Hepatocyte (in vitro differentiated cells): Measurements from ENCODE around the gene PLTP. TPM values are rescaled to one million over a fixed set of nuclear protein-coding genes. Genes with fewer than 3 reads are reported as not detected.

Experiments used
- DNase-seq: peaks from one replicate; pipeline ENCODE4 v3.0.0-alpha.2; 2016; ENCODE audit warnings: low spot score
- H2AFZ ChIP-seq: fragments of 200-600 bp; sonication (generic); 2 replicates; pipeline ENCODE4 v1.6.0; 2016; ENCODE audit warnings: antibody characterized with exemption, mild to moderate bottlenecking
- H3K27ac ChIP-seq: fragments of 200-600 bp; sonication (generic); 2 replicates; pipeline ENCODE4 v1.5.1; 2016; ENCODE audit warnings: mild to moderate bottlenecking
- H3K27me3 ChIP-seq: fragments of 200-600 bp; sonication (generic); 2 replicates; pipeline ENCODE4 v1.6.1; 2016
- H3K36me3 ChIP-seq: fragments of 200-600 bp; sonication (generic); replicated peaks from 2 replicates; pipeline ENCODE4 v1.5.1; 2016; ENCODE audit warnings: low read depth; ENCODE audit not compliant: insufficient read depth
- H3K4me1 ChIP-seq: fragments of 200-600 bp; sonication (generic); 2 replicates; pipeline ENCODE4 v1.5.1; 2016; ENCODE audit warnings: mild to moderate bottlenecking, moderate library complexity; ENCODE audit not compliant: insufficient read depth
- H3K4me2 ChIP-seq: fragments of 200-600 bp; sonication (generic); 2 replicates; pipeline ENCODE4 v1.6.0; 2016
- H3K4me3 ChIP-seq: fragments of 200-600 bp; sonication (generic); 2 replicates; pipeline ENCODE4 v1.5.1; 2016; ENCODE audit warnings: mild to moderate bottlenecking
- H3K79me2 ChIP-seq: fragments of 200-600 bp; sonication (generic); 2 replicates; pipeline ENCODE4 v1.6.0; 2017; ENCODE audit warnings: mild to moderate bottlenecking
- H3K9me2 ChIP-seq: fragments of 200-600 bp; sonication (generic); replicated peaks from 2 replicates; pipeline ENCODE4 v1.6.0; 2017; ENCODE audit warnings: mild to moderate bottlenecking; ENCODE audit not compliant: insufficient read depth
- H3K9me3 ChIP-seq: fragments of 200-600 bp; sonication (generic); 2 replicates; pipeline ENCODE4 v1.5.1; 2016; ENCODE audit warnings: low read depth, mild to moderate bottlenecking
- H4K20me1 ChIP-seq: fragments of 200-600 bp; sonication (generic); 2 replicates; pipeline ENCODE4 v1.6.0; 2016; ENCODE audit warnings: mild to moderate bottlenecking; ENCODE audit not compliant: insufficient read depth, poor library complexity, severe bottlenecking
- CTCF ChIP-seq: fragments of 200-600 bp; sonication (generic); IDR thresholded peaks from 2 replicates; pipeline ENCODE4 v1.5.1; 2016; ENCODE audit warnings: antibody characterized with exemption, mild to moderate bottlenecking; ENCODE audit not compliant: poor library complexity
- EZH2 ChIP-seq: fragments of 200-600 bp; sonication (generic); IDR thresholded peaks from 2 replicates; pipeline ENCODE4 v1.6.1; 2016; ENCODE audit warnings: antibody characterized with exemption, mild to moderate bottlenecking, borderline replicate concordance
- EZH2phosphoT487 ChIP-seq: fragments of 200-600 bp; sonication (generic); IDR thresholded peaks from one replicate; pipeline ENCODE4 v1.6.1; 2018; ENCODE audit warnings: antibody characterized with exemption, mild to moderate bottlenecking, low read depth, moderate library complexity; ENCODE audit not compliant: unreplicated experiment, severe bottlenecking
- WGBS: methylation state at CpG from one replicate; pipeline ENCODE4 v1.1.6; 2016; ENCODE audit warnings: low lambda C conversion rate; ENCODE audit errors: missing lambda C conversion rate; 5-methylcytosine and 5-hydroxymethylcytosine counted together
- polyA plus RNA-seq: library from polyadenylated mRNA; unstranded; fragments of >200 nt; fragmentation: Nextera tagmentation; extraction: Ambion mirVana; gene quantifications from 2 replicates; pipeline ENCODE4 v1.2.1, GENCODE V29; 2016
- total RNA-seq: library from RNA; depleted of rRNA; stranded (reverse); fragments of >200 nt; gene quantifications from 2 replicates; pipeline ENCODE4 v1.2.3, GENCODE V29; 2014

The PLTP gene
- total and polyA plus RNA-seq, 2 experiments from 2014 or later = 176 to 623 TPM

- no peaks in the 10 kb centered on the region for H4K20me1 ChIP-seq
- H3K27me3 ChIP-seq = no peaks in the 10 kb centered on the region
- H3K27ac ChIP-seq = no peak overlapping the region
- peaks cover 35% of the 10 kb centered on the region for H3K79me2 ChIP-seq
- H3K4me3 ChIP-seq = no peak overlapping the region
- H2AFZ ChIP-seq = no peak overlapping the region
- TF ChIP-seq EZH2 = no peak
- TF ChIP-seq EZH2phosphoT487 = no peak
- no peak for TF ChIP-seq CTCF
- H3K4me2 ChIP-seq = no peak overlapping the region
- H3K36me3 ChIP-seq = no peaks in the 10 kb centered on the region
- no peaks in the 10 kb centered on the region for H3K9me3 ChIP-seq
- no peaks in the 10 kb centered on the region for H3K9me2 ChIP-seq
- no peak for DNase-seq
- 98% methylated on average over 6 of the region's 6 CpGs for WGBS
- H3K4me1 ChIP-seq = peaks cover 10% of the 10 kb centered on the region
Measured at GRCh38 chr20:45852326-45852725, 59.6 kb downstream of the PLTP start.

GRCh38 chr20:45851501-45851900 lies 60.5 kb downstream of the PLTP start:
- peak overlapping the region; percentile 17 for H3K27ac ChIP-seq
- peaks cover 32% of the 10 kb centered on the region for H3K79me2 ChIP-seq
- TF ChIP-seq EZH2 (no peak), CTCF (no peak)
- no peak overlapping the region for H3K4me2 ChIP-seq
- H3K27me3 ChIP-seq = no peaks in the 10 kb centered on the region
- DNase-seq = no peak
- H4K20me1 ChIP-seq = no peaks in the 10 kb centered on the region
- peaks cover 9% of the 10 kb centered on the region for H3K4me1 ChIP-seq
- no peaks in the 10 kb centered on the region for H3K9me2 ChIP-seq
- no peak overlapping the region for H2AFZ ChIP-seq
- no peaks in the 10 kb centered on the region for H3K9me3 ChIP-seq
- H3K36me3 ChIP-seq = no peaks in the 10 kb centered on the region
- H3K4me3 ChIP-seq = no peak overlapping the region

GRCh38 chr20:45850926-45851325 lies 61.0 kb downstream of the PLTP start:
- H3K9me3 ChIP-seq = no peaks in the 10 kb centered on the region
- no peaks in the 10 kb centered on the region for H3K27me3 ChIP-seq
- H3K4me2 ChIP-seq = no peak overlapping the region
- no peak overlapping the region for H2AFZ ChIP-seq
- no peak for DNase-seq
- H4K20me1 ChIP-seq = no peaks in the 10 kb centered on the region
- no peak for TF ChIP-seq EZH2phosphoT487
- no peak for TF ChIP-seq CTCF
- no peak for TF ChIP-seq EZH2
- H3K27ac ChIP-seq = peak overlapping the region; percentile 20
- 46% methylated on average over 1 of the region's 1 CpG for WGBS
- H3K79me2 ChIP-seq = peaks cover 26% of the 10 kb centered on the region
- H3K36me3 ChIP-seq = no peaks in the 10 kb centered on the region
- peaks cover 4% of the 10 kb centered on the region for H3K4me1 ChIP-seq
- no peak overlapping the region for H3K4me3 ChIP-seq
- no peaks in the 10 kb centered on the region for H3K9me2 ChIP-seq

- Histone ChIP-seq H3K27ac (no peak overlapping the region), H2AFZ (no peak overlapping the region), H4K20me1 (no peaks in the 10 kb centered on the region), H3K36me3 (no peaks in the 10 kb centered on the region), H3K27me3 (no peaks in the 10 kb centered on the region), H3K79me2 (peaks cover 19% of the 10 kb centered on the region), H3K4me3 (no peak overlapping the region), H3K4me1 (no peaks in the 10 kb centered on the region), H3K4me2 (no peak overlapping the region), H3K9me3 (no peaks in the 10 kb centered on the region), H3K9me2 (no peaks in the 10 kb centered on the region)
- TF ChIP-seq EZH2phosphoT487 = no peak
- no peak for TF ChIP-seq EZH2
- no peak for TF ChIP-seq CTCF
- DNase-seq = no peak
- WGBS = 94% methylated on average over 2 of the region's 2 CpGs
Measured at GRCh38 chr20:45850238-45850637, 61.7 kb downstream of the PLTP start.
